HEK293T (cell line): ENCODE results near the gene CDH2.

Source experiments
- BHLHE40 ChIP-seq: fragments of 450-650 bp; IDR thresholded peaks from 2 replicates; pipeline ENCODE4 v1.6.1; 2016; ENCODE audit warnings: mild to moderate bottlenecking, moderate library complexity, borderline replicate concordance
- CTBP1 ChIP-seq: fragments of 450-650 bp; IDR thresholded peaks from 2 replicates; pipeline ENCODE4 v1.6.1; 2016; ENCODE audit warnings: borderline replicate concordance
- ELF4 ChIP-seq: fragments of 450-650 bp; IDR thresholded peaks from 2 replicates; pipeline ENCODE4 v1.6.1; 2017; ENCODE audit warnings: antibody characterized with exemption
- FOXK2 ChIP-seq: fragments of 450-650 bp; IDR thresholded peaks from 2 replicates; pipeline ENCODE4 v1.6.1; 2016; ENCODE audit warnings: mild to moderate bottlenecking
- L3MBTL2 ChIP-seq: fragments of 450-650 bp; conservative IDR thresholded peaks from 2 replicates; pipeline ENCODE4 v1.6.1; 2016; ENCODE audit warnings: mild to moderate bottlenecking
- SP1 ChIP-seq: fragments of 450-650 bp; IDR thresholded peaks from 2 replicates; pipeline ENCODE4 v1.6.1; 2017
- SUZ12 ChIP-seq: fragments of 450-650 bp; IDR thresholded peaks from 2 replicates; pipeline ENCODE4 v1.6.1; 2016; ENCODE audit warnings: mild to moderate bottlenecking
- TARDBP ChIP-seq: fragments of 450-650 bp; IDR thresholded peaks from 2 replicates; pipeline ENCODE4 v1.6.1; 2016
- ZNF384 ChIP-seq: fragments of 450-650 bp; IDR thresholded peaks from 2 replicates; pipeline ENCODE4 v1.6.1; 2016
- TF ChIP-seq, protein P1 (sequence below): fragments of 450-650 bp; IDR thresholded peaks from 2 replicates; pipeline ENCODE4 v1.6.1; 2016

DNA sequence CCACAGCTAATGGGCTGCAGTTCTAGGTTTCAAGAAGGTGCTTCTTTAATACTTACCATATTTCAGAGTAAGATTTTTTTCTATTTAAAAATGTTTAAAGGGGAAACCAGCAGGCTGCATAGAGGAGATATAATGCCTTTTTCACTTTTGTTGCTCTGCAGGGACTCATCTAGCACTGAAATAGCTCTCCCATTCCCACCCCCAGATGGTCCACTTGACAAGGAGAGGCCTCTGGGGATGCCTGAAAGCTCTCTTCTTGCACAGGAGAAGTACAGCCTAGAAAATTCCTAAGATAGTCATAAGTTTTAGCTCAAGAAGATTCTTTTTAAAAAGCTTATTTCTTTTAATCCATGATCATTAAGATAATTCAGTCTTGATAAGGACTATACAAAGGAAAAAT, 126.4 kb downstream of the CDH2 start:
- TF ChIP-seq CTBP1: no peak
- TF ChIP-seq TARDBP: no peak
- TF ChIP-seq, protein P1, sequence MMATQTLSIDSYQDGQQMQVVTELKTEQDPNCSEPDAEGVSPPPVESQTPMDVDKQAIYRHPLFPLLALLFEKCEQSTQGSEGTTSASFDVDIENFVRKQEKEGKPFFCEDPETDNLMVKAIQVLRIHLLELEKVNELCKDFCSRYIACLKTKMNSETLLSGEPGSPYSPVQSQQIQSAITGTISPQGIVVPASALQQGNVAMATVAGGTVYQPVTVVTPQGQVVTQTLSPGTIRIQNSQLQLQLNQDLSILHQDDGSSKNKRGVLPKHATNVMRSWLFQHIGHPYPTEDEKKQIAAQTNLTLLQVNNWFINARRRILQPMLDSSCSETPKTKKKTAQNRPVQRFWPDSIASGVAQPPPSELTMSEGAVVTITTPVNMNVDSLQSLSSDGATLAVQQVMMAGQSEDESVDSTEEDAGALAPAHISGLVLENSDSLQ: no peak
- no peak for TF ChIP-seq SUZ12
- TF ChIP-seq ZNF384: no peak
- no peak for TF ChIP-seq ELF4
- TF ChIP-seq L3MBTL2: no peak
- TF ChIP-seq BHLHE40: no peak
- no peak for TF ChIP-seq SP1
- no peak for TF ChIP-seq FOXK2
